Neuronal stem cell (in vitro differentiated cells): ENCODE results near the gene ZAP70.

Source experiments
- DNase-seq: peaks from one replicate; pipeline ENCODE4 v3.0.0-alpha.2; 2013; ENCODE audit warnings: low spot score
- H2AFZ ChIP-seq: one replicate; pipeline ENCODE4 v1.6.1; 2013; ENCODE audit warnings: mild to moderate bottlenecking, low read length, inconsistent platforms
- H2AK5ac ChIP-seq: 2 replicates; pipeline ENCODE4 v1.6.1; 2013; ENCODE audit warnings: low read depth, mild to moderate bottlenecking, inconsistent platforms, low read length, moderate library complexity, mixed read lengths
- H2BK120ac ChIP-seq: 2 replicates; pipeline ENCODE4 v1.6.1; 2013; ENCODE audit warnings: low read depth, mild to moderate bottlenecking, inconsistent platforms, low read length, moderate library complexity, mixed read lengths
- H2BK12ac ChIP-seq: one replicate; pipeline ENCODE4 v1.6.1; 2013; ENCODE audit warnings: low read length, inconsistent platforms
- H2BK15ac ChIP-seq: 2 replicates; pipeline ENCODE4 v1.6.1; 2013; ENCODE audit warnings: mild to moderate bottlenecking, low read length, inconsistent platforms, mixed read lengths
- H2BK5ac ChIP-seq: one replicate; pipeline ENCODE4 v1.6.1; 2013; ENCODE audit warnings: inconsistent platforms, mild to moderate bottlenecking, low read length, moderate library complexity
- H3K14ac ChIP-seq: one replicate; pipeline ENCODE4 v1.6.1; 2013; ENCODE audit warnings: low read length, inconsistent platforms
- H3K18ac ChIP-seq: 2 replicates; pipeline ENCODE4 v1.6.1; 2013; ENCODE audit warnings: low read length, inconsistent platforms
- H3K23ac ChIP-seq: 2 replicates; pipeline ENCODE4 v1.6.1; 2013; ENCODE audit warnings: low read depth, mild to moderate bottlenecking, mixed read lengths, low read length, inconsistent platforms; ENCODE audit not compliant: poor library complexity
- H3K27ac ChIP-seq: replicated peaks from 3 replicates; pipeline ENCODE4 v1.5.1; 2013; ENCODE audit warnings: low read length, inconsistent platforms
- H3K27me3 ChIP-seq, 3 experiments: 2 replicates each; pipeline ENCODE4 v1.6.1; 2013; ENCODE audit warnings: low read length in 3 of 3, mild to moderate bottlenecking in 2 of 3, inconsistent platforms in 1 of 3, low read depth in 1 of 3, mixed read lengths in 1 of 3, moderate library complexity in 1 of 3; ENCODE audit not compliant: control insufficient read depth in 3 of 3, insufficient read depth in 3 of 3
- H3K36me3 ChIP-seq, 2 donors: replicated peaks in 1 of 2; 2 replicates each; pipeline ENCODE4 v1.6.1; 2013; ENCODE audit warnings: low read length in 2 of 2; ENCODE audit not compliant: control insufficient read depth in 2 of 2, insufficient read depth in 2 of 2
- H3K4ac ChIP-seq: 2 replicates; pipeline ENCODE4 v1.6.1; 2013; ENCODE audit warnings: inconsistent platforms, mild to moderate bottlenecking, low read length, moderate library complexity
- H3K4me1 ChIP-seq, 2 donors: 1 replicate in 1 of 2; 2 replicates in 1 of 2; pipeline ENCODE4 v1.6.1; 2013; ENCODE audit warnings: low read length in 2 of 2, low read depth in 1 of 2; ENCODE audit not compliant: control insufficient read depth in 2 of 2, insufficient read depth in 1 of 2
- H3K4me2 ChIP-seq: one replicate; pipeline ENCODE4 v1.6.1; 2013; ENCODE audit warnings: mild to moderate bottlenecking, low read length, inconsistent platforms; ENCODE audit not compliant: insufficient read depth, poor library complexity, severe bottlenecking
- H3K4me3 ChIP-seq, 2 donors: 2 replicates each; pipeline ENCODE4 v1.5.1; 2013; ENCODE audit warnings: low read length in 2 of 2, mild to moderate bottlenecking in 2 of 2, inconsistent platforms in 1 of 2, moderate library complexity in 1 of 2
- H3K79me1 ChIP-seq: one replicate; pipeline ENCODE4 v1.6.1; 2013; ENCODE audit warnings: low read depth, mild to moderate bottlenecking, inconsistent platforms, low read length, moderate library complexity
- H3K9ac ChIP-seq: one replicate; pipeline ENCODE4 v1.6.1; 2013; ENCODE audit warnings: mild to moderate bottlenecking, low read depth, low read length, inconsistent platforms; ENCODE audit not compliant: poor library complexity
- H3K9me3 ChIP-seq, 2 donors: replicated peaks in 1 of 2; 2 replicates each; pipeline versions ENCODE3 to v1.6.1; 2013; ENCODE audit warnings: low read length in 2 of 2, mild to moderate bottlenecking in 2 of 2, inconsistent platforms in 1 of 2, low read depth in 1 of 2, mixed read lengths in 1 of 2, moderate library complexity in 1 of 2; ENCODE audit not compliant: control insufficient read depth in 2 of 2, insufficient read depth in 1 of 2
- H4K8ac ChIP-seq: one replicate; pipeline ENCODE4 v1.6.1; 2013; ENCODE audit warnings: low read depth, mild to moderate bottlenecking, inconsistent platforms, low read length, moderate library complexity
- H4K91ac ChIP-seq: one replicate; pipeline ENCODE4 v1.6.1; 2013; ENCODE audit warnings: low read length, low read depth, mild to moderate bottlenecking, inconsistent platforms; ENCODE audit not compliant: poor library complexity
- WGBS, 2 donors: extraction: QIAGEN DNeasy Blood & Tissue Kit; methylation state at CpG; one replicate each; pipeline ENCODE4 v1.1.7; 2013; ENCODE audit warnings: missing lambda C conversion rate in 2 of 2, mixed read lengths in 1 of 2; ENCODE audit not compliant: insufficient read length in 2 of 2, insufficient replicate concordance in 1 of 2; ENCODE audit errors: extremely low coverage in 2 of 2; 5-methylcytosine and 5-hydroxymethylcytosine counted together

ZAP70 gene

GRCh38 chr2:97691166-97691565, 22.2 kb upstream of the ZAP70 start:
- H2AK5ac ChIP-seq, result no peak overlapping the region
- H2BK5ac ChIP-seq, result no peak overlapping the region
- no peak overlapping the region for H4K8ac ChIP-seq
- H3K4me1 ChIP-seq, result peaks cover 0 to 2% of the 10 kb centered on the region in 2 donors
- H3K4me2 ChIP-seq, result no peak overlapping the region
- no peak overlapping the region for H2BK15ac ChIP-seq
- H3K18ac ChIP-seq, result peak overlapping the region; percentile 8
- WGBS, 2 donors, result no CpG with 5 or more reads among the region's 6 CpGs
- no peak overlapping the region for H3K4ac ChIP-seq
- peak overlapping the region; percentile 45 for H2AFZ ChIP-seq
- no peak overlapping the region for H4K91ac ChIP-seq
- H3K27ac ChIP-seq, result no peak overlapping the region
- H3K14ac ChIP-seq, result no peak overlapping the region
- H3K36me3 ChIP-seq, result no peaks in the 10 kb centered on the region
- no peak overlapping the region for H3K9ac ChIP-seq
- no peak overlapping the region for H3K4me3 ChIP-seq
- no peak overlapping the region for H2BK12ac ChIP-seq
- no peak overlapping the region for H2BK120ac ChIP-seq
- no peak overlapping the region for H3K23ac ChIP-seq
- no peaks in the 10 kb centered on the region for H3K27me3 ChIP-seq
- DNase-seq, result no peak
- no peaks in the 10 kb centered on the region for H3K9me3 ChIP-seq
- no peaks in the 10 kb centered on the region for H3K79me1 ChIP-seq

GRCh38 chr2:97693476-97693875, 19.9 kb upstream of the ZAP70 start:
- Histone ChIP-seq H3K27ac (no peak overlapping the region), H3K4me3 (no peak overlapping the region), H2BK12ac (no peak overlapping the region), H3K4ac (no peak overlapping the region), H3K18ac (no peak overlapping the region), H2BK120ac (no peak overlapping the region), H3K23ac (no peak overlapping the region), H2BK15ac (no peak overlapping the region), H3K9ac (no peak overlapping the region), H4K91ac (no peak overlapping the region), H4K8ac (no peak overlapping the region), H3K4me2 (no peak overlapping the region), H3K36me3 (no peaks in the 10 kb centered on the region), H3K27me3 (no peaks in the 10 kb centered on the region), H3K14ac (no peak overlapping the region), H2BK5ac (no peak overlapping the region), H3K79me1 (no peaks in the 10 kb centered on the region), H3K4me1 (peaks cover 0 to 2% of the 10 kb centered on the region in 2 donors), H3K9me3 (no peaks in the 10 kb centered on the region), H2AFZ (no peak overlapping the region), H2AK5ac (no peak overlapping the region)
- no peak for DNase-seq

GRCh38 chr2:97695744-97696143, 17.6 kb upstream of the ZAP70 start:
- Histone ChIP-seq H3K79me1 (no peaks in the 10 kb centered on the region), H2AFZ (no peak overlapping the region), H3K27me3 (no peaks in the 10 kb centered on the region), H2BK15ac (no peak overlapping the region), H3K4me2 (no peak overlapping the region), H2BK5ac (no peak overlapping the region), H3K4me3 (no peak overlapping the region), H3K23ac (no peak overlapping the region), H2BK120ac (no peak overlapping the region), H3K14ac (no peak overlapping the region), H3K27ac (no peak overlapping the region), H2AK5ac (no peak overlapping the region), H3K36me3 (no peaks in the 10 kb centered on the region), H3K18ac (no peak overlapping the region), H3K9ac (no peak overlapping the region), H3K9me3 (no peaks in the 10 kb centered on the region), H4K91ac (no peak overlapping the region), H4K8ac (no peak overlapping the region), H3K4me1 (peaks cover 0 to 4% of the 10 kb centered on the region in 2 donors), H2BK12ac (no peak overlapping the region), H3K4ac (no peak overlapping the region)
- no CpG with 5 or more reads among the region's 5 CpGs for WGBS, 2 donors
- no peak for DNase-seq

- H3K27me3 ChIP-seq, result no peaks in the 10 kb centered on the region
Observed at GRCh38 chr2:97697252-97698235, 15.8 kb upstream of the ZAP70 start.

More at GRCh38 chr2:97697252-97698235, 15.8 kb upstream of the ZAP70 start:
- no peak overlapping the region for H3K23ac ChIP-seq
- H2BK12ac ChIP-seq, result no peak overlapping the region
- DNase-seq, result peak; percentile 81
- H3K9ac ChIP-seq, result no peak overlapping the region
- H3K36me3 ChIP-seq, result no peaks in the 10 kb centered on the region
- H3K79me1 ChIP-seq, result no peaks in the 10 kb centered on the region
- H3K4ac ChIP-seq, result no peak overlapping the region
- H4K91ac ChIP-seq, result no peak overlapping the region
- no peak overlapping the region for H2AK5ac ChIP-seq
- WGBS, 2 donors, result no CpG with 5 or more reads among the region's 14 CpGs
- H3K27ac ChIP-seq, result no peak overlapping the region
- H3K4me1 ChIP-seq, result peaks cover 0 to 2% of the 10 kb centered on the region in 2 donors
- no peak overlapping the region for H3K4me3 ChIP-seq
- no peak overlapping the region for H2BK5ac ChIP-seq
- H2BK120ac ChIP-seq, result no peak overlapping the region
- no peak overlapping the region for H3K18ac ChIP-seq
- H3K14ac ChIP-seq, result no peak overlapping the region
- H3K9me3 ChIP-seq, result no peaks in the 10 kb centered on the region
- no peak overlapping the region for H2BK15ac ChIP-seq
- peak overlapping the region; percentile 63 for H2AFZ ChIP-seq
- no peak overlapping the region for H3K4me2 ChIP-seq
- H4K8ac ChIP-seq, result no peak overlapping the region
